Left ventricle myocardium inferior (tissue), 1 donor: ENCODE results near the gene IL19. TPM values are rescaled to one million over a fixed set of nuclear protein-coding genes. Genes with fewer than 3 reads are reported as not detected.

Experiments
- DNase-seq: peaks from one replicate; pipeline ENCODE4 v3.0.0-alpha.2; 2020
- H3K27ac ChIP-seq: fragments of 200-600 bp; replicated peaks from 2 replicates; pipeline ENCODE4 v1.8.0; 2021
- H3K27me3 ChIP-seq: fragments of 200-600 bp; 2 replicates; pipeline ENCODE4 v1.8.0; 2021; ENCODE audit warnings: low read depth
- H3K36me3 ChIP-seq: fragments of 200-600 bp; 2 replicates; pipeline ENCODE4 v1.8.0; 2021
- H3K4me1 ChIP-seq: fragments of 200-600 bp; 2 replicates; pipeline ENCODE4 v1.8.0; 2021
- H3K4me3 ChIP-seq: fragments of 200-600 bp; 2 replicates; pipeline ENCODE4 v1.8.0; 2021; ENCODE audit warnings: mild to moderate bottlenecking, moderate library complexity
- H3K9me3 ChIP-seq: fragments of 200-600 bp; replicated peaks from 2 replicates; pipeline ENCODE4 v1.8.0; 2021
- intact Hi-C: fragments of 100-400 bp; cut with micrococcal nuclease; formaldehyde crosslinking; loops from one replicate; pipeline ENCODE4 v1.11.0; 2022
- total RNA-seq: library from RNA; stranded (reverse); fragmentation: NEBNext Ultra II Directional; extraction: Animal tissue kit (Norgen Biotek cat#: 25700); gene quantifications from one replicate; pipeline ENCODE4 v1.2.1, GENCODE V29; 2021
- TF ChIP-seq, protein P1 (sequence below): fragments of 200-600 bp; IDR thresholded peaks from 2 replicates; pipeline ENCODE4 v1.8.0; 2021; ENCODE audit warnings: antibody characterized with exemption, mild to moderate bottlenecking, borderline replicate concordance
- donor health status: DM: no; HTN: yes; CAD: no; lungs with severe emphysema.

The IL19 gene
- total RNA-seq, 1 donor from 2014 or later: not detected

DNA sequence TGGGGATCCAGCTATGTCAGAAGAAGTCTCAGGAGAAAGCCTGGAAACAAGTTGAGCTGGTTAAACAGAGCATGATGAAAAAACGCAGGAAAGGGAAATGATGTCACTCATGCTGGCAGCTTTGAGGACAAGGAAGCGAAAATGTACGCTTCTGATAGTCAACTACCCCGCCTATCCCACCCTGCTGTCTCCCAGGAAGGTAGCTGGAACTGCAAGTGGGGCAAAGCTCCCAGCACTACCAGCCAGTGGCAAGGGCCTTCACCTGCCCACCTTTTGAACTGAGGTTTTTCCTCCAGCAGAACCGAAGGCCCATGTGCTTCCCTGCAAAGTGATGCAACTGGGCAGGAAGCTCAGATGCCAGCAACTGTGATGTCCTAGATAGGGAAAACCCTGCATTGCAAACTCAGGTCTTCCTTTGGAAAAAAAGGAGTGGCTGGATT is 88.5 kb downstream of the IL19 start:
- Histone ChIP-seq H3K4me1 (no peaks in the 10 kb centered on the region), H3K27ac (no peak overlapping the region), H3K36me3 (no peaks in the 10 kb centered on the region), H3K9me3 (no peaks in the 10 kb centered on the region), H3K4me3 (no peak overlapping the region), H3K27me3 (peaks cover 35% of the 10 kb centered on the region)
- TF ChIP-seq, protein P1, sequence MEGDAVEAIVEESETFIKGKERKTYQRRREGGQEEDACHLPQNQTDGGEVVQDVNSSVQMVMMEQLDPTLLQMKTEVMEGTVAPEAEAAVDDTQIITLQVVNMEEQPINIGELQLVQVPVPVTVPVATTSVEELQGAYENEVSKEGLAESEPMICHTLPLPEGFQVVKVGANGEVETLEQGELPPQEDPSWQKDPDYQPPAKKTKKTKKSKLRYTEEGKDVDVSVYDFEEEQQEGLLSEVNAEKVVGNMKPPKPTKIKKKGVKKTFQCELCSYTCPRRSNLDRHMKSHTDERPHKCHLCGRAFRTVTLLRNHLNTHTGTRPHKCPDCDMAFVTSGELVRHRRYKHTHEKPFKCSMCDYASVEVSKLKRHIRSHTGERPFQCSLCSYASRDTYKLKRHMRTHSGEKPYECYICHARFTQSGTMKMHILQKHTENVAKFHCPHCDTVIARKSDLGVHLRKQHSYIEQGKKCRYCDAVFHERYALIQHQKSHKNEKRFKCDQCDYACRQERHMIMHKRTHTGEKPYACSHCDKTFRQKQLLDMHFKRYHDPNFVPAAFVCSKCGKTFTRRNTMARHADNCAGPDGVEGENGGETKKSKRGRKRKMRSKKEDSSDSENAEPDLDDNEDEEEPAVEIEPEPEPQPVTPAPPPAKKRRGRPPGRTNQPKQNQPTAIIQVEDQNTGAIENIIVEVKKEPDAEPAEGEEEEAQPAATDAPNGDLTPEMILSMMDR: no peak
- intact Hi-C loops: no loop called here
- no peak for DNase-seq

DNA sequence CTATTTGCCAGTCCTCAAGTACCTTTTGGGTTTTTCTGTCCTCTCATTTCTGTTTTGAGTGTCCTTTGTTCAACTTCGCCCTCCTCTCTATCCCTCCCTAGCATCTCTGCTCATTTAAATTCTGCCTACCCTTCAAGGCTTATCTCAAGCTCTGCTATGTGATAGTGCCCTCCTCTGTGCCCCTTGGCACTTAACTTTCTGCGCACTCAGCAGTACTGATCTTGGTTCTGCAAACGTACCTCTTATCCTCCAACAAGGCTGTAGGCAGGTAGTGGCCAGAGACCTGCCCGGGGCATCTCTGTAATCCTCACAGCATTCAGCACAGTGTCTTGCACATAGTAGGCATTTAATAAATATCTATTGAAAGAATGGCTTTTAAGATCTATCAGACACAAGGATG is 89.6 kb downstream of the IL19 start:
- H3K4me1 ChIP-seq: no peaks in the 10 kb centered on the region
- intact Hi-C loops: no loop called here
- H3K4me3 ChIP-seq: no peak overlapping the region
- DNase-seq: no peak
- no peak overlapping the region for H3K27ac ChIP-seq
- TF ChIP-seq, protein P1: no peak
- peaks cover 35% of the 10 kb centered on the region for H3K27me3 ChIP-seq
- no peaks in the 10 kb centered on the region for H3K36me3 ChIP-seq
- H3K9me3 ChIP-seq: no peaks in the 10 kb centered on the region

DNA sequence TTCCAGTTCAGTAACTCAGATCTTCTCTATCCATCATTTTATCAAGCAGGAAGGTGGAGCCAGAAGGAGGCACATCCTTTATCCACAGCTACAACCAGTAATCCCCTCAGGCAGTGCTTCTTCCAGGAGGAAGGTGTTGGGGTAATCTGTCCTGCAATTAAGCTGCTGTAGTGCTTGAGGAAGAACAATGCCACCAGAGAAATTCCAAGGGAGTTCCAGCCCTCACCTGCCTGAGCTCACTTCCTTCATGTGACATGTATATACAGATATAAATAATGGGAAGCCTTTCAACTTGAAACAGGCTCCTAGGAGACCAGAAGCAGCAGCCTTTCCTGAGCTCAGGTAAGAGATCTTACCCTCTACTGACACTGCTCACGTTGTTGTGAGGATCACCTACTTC is 92.7 kb downstream of the IL19 start:
- TF ChIP-seq, protein P1: no peak
- Histone ChIP-seq H3K36me3 (no peaks in the 10 kb centered on the region), H3K4me3 (no peak overlapping the region), H3K4me1 (no peaks in the 10 kb centered on the region), H3K9me3 (no peaks in the 10 kb centered on the region), H3K27ac (no peak overlapping the region), H3K27me3 (peaks cover 31% of the 10 kb centered on the region)
- intact Hi-C loops: no loop called here
- DNase-seq: no peak

DNA sequence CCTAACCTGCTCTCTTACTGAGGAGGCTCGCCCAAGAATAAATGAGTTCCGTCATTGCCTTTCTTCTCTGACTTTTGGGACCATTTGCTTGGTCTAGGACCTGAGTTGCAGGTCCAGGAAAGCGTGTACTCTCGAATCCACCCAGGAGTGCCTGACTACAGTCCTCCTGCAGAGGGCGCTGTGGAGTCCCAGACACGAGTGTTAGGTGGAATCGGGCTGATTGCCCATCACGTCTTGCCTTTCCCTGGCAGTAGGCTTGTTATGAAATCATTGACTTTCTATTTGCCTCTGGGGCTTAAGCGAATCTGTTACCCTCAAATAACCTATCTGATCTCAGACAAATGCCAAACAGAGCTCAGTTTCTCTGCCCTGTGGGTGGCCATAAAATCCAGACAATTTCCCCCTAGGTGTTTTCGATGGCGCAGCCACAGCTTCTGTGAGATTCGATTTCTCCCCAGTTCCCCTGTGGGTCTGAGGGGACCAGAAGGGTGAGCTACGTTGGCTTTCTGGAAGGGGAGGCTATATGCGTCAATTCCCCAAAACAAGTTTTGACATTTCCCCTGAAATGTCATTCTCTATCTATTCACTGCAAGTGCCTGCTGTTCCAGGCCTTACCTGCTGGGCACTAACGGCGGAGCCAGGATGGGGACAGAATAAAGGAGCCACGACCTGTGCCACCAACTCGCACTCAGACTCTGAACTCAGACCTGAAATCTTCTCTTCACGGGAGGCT is 94.5 kb downstream of the IL19 start, which contains the start of gene IL20:
Gene IL20 (plus strand): TSS at position 685 of the 733 bp plus-strand sequence. CDS start 230 bp downstream, outside the sequence.
- H3K9me3 ChIP-seq: no peaks in the 10 kb centered on the region
- H3K27me3 ChIP-seq: peaks cover 15% of the 10 kb centered on the region
- H3K4me1 ChIP-seq: no peaks in the 10 kb centered on the region
- H3K27ac ChIP-seq: no peak within 1 kb of the TSS
- TF ChIP-seq, protein P1: peak; percentile 77
- peak; percentile 68 for DNase-seq
- no peak within 1 kb of the TSS for H3K4me3 ChIP-seq
- no peaks in the 10 kb centered on the region for H3K36me3 ChIP-seq
- intact Hi-C loops: no loop called here

DNA sequence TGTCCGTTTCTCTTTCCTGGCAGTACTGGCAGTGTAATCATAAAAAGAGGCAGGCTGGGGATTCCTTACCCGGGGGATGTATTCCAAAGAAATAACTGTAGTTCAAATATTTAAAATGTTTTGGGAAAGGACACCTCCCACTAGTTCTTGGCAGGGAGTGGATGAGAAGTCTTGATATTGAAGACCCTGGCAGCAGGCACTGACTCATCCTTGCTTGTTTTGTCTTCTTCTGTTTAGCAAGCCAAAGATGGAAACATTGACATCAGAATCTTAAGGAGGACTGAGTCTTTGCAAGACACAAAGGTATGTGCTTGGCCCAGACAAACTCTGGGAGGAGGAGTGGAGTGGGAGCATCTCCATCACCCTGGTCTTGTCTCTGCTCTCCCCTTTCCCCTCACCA is 95.5 kb downstream of the IL19 start:
- no peak overlapping the region for H3K27ac ChIP-seq
- no peaks in the 10 kb centered on the region for H3K36me3 ChIP-seq
- intact Hi-C loops: no loop called here
- TF ChIP-seq, protein P1: no peak
- no peak for DNase-seq
- peaks cover 7% of the 10 kb centered on the region for H3K27me3 ChIP-seq
- no peaks in the 10 kb centered on the region for H3K9me3 ChIP-seq
- no peak overlapping the region for H3K4me3 ChIP-seq
- H3K4me1 ChIP-seq: no peaks in the 10 kb centered on the region
